Astrocyte of the cerebellum (primary cell): ENCODE measurements around the gene CPED1.
A peak's percentile ranks its signal among the peaks of the same experiment; 100 is the strongest.

Source experiments
- DNase-seq: peaks from one replicate; pipeline ENCODE4 v3.0.0-alpha.2; 2011; ENCODE audit warnings: low read depth
- H3K4me3 ChIP-seq: 2 replicates; pipeline ENCODE4 v1.5.1; 2011; ENCODE audit warnings: mild to moderate bottlenecking, low read depth, low read length, moderate library complexity
- in situ Hi-C: cut with HindIII; loops from 2 replicates; pipeline ENCODE4 v1.10.0; 2017; ENCODE audit warnings: low sequenced_read_pairs
- TF ChIP-seq, protein P1 (sequence below): IDR thresholded peaks from 2 replicates; pipeline ENCODE4 v1.5.1; 2012; ENCODE audit warnings: low read length, low read depth, moderate library complexity, mild to moderate bottlenecking; ENCODE audit errors: missing control alignments

Gene CPED1

DNA sequence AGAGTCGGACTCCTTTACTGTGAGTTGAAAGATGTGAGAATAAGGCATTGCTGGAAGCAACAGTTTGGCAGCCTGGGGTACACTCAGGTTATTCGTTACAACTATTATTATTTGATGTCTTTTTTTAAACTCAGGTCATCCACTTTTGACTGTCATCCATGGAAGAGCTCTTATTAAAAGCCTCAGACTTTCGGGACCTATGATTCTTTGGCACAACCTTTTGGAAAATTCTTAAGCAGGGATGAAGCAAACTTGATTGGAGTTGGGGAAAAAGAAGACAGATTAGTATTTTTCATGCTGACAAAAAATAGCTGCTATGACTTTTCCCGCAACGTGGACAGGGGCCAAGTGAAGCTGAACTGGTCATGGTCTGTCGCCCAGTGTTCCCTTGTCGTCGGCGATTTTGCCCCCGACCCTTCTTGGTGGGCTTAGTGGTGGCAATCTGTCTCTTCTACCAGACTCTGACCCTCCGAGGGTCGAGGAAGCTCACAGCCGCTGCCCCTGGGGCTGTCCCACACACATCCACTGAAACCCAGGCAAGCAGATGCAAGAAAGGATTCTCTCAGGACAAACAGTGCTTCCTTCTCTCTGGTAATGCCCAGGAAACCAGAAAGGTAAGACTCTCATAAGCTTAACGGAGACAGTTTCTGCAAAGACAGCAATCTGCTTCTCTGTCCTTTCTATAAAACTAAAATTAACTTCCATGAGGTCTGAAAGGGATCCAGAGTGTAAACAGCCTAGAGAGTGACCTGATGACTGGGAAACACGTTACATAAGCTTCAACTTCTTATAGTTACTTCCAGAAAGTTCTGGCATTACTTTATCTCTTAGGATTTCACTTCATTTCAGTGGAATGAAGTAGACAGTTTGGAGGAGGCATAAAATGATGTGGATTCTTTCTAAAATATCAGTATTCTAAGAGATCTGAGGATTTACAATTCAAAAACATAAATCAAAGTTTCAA, 1.0 kb downstream of the CPED1 start:
- H3K4me3 ChIP-seq, result peak overlapping the region; percentile 43
- TF ChIP-seq, protein P1, sequence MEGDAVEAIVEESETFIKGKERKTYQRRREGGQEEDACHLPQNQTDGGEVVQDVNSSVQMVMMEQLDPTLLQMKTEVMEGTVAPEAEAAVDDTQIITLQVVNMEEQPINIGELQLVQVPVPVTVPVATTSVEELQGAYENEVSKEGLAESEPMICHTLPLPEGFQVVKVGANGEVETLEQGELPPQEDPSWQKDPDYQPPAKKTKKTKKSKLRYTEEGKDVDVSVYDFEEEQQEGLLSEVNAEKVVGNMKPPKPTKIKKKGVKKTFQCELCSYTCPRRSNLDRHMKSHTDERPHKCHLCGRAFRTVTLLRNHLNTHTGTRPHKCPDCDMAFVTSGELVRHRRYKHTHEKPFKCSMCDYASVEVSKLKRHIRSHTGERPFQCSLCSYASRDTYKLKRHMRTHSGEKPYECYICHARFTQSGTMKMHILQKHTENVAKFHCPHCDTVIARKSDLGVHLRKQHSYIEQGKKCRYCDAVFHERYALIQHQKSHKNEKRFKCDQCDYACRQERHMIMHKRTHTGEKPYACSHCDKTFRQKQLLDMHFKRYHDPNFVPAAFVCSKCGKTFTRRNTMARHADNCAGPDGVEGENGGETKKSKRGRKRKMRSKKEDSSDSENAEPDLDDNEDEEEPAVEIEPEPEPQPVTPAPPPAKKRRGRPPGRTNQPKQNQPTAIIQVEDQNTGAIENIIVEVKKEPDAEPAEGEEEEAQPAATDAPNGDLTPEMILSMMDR, result no peak
- DNase-seq, result no peak
- in situ Hi-C loops, result loop anchor here (5.0 to 25.0 kb wide), 4 partner anchors 38 to 548 kb away; no protein-coding TSS in a partner anchor

- no peak for DNase-seq
- TF ChIP-seq, protein P1, result no peak
- no peak overlapping the region for H3K4me3 ChIP-seq
- in situ Hi-C loops, result loop anchor here (5.0 to 25.0 kb wide), 4 partner anchors 37 to 547 kb away; no protein-coding TSS in a partner anchor
Observed at GRCh38 chr7:120990468-120991118, 2.1 kb downstream of the CPED1 start.

DNA sequence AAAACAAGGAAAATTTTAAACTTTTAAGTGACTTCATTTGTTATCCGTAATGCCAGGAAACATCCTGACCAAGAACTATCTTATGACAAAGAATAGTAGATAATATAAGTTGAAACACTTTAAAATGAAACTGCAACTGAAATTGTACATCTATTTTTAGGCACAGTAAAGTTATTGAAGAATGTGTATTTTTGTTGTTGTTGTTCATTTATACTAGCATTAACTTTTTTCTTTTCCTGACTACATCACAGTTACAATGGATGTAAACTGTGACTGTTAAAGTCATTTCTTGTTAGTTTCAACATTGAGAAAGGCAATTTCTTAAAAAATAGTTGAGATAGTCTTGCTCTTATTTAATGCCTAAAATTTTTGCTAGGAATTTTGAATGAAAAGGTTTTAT, 2.6 kb downstream of the CPED1 start:
- TF ChIP-seq, protein P1, result no peak
- no peak for DNase-seq
- in situ Hi-C loops, result loop anchor here (5.0 to 25.0 kb wide), 4 partner anchors 36 to 546 kb away; no protein-coding TSS in a partner anchor
- H3K4me3 ChIP-seq, result no peak overlapping the region

DNA sequence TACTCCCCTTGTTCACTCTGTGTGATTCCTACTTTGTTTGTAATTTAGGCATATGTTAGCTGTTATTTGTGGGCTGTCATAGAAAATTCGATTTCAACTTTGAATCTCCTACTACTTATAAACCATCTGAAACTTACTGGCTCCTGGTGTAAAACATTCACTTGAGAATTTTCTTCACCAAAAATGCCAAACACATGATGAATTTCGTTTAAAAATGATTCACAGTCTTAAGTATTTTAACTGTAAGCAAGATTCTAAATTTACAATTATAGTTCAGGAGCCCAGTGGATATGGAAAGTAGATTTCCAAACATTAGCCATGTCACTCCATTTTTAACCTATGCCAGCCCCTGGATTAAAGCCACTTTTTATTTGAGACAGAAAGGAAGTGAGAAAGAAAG, 3.1 kb downstream of the CPED1 start:
- in situ Hi-C loops, result loop anchor here (5.0 to 25.0 kb wide), 4 partner anchors 36 to 546 kb away; no protein-coding TSS in a partner anchor

GRCh38 chr7:120992272-120992964, 3.9 kb downstream of the CPED1 start:
- DNase-seq, result no peak
- TF ChIP-seq, protein P1, result no peak
- in situ Hi-C loops, result loop anchor here (5.0 to 25.0 kb wide), 4 partner anchors 35 to 545 kb away; no protein-coding TSS in a partner anchor
- no peak overlapping the region for H3K4me3 ChIP-seq

More for the DNA sequence above, 3.1 kb downstream of the CPED1 start:
- TF ChIP-seq, protein P1, result no peak
- peak; percentile 23 for DNase-seq
- no peak overlapping the region for H3K4me3 ChIP-seq
